SU-DHL-6 (cell line): Measurements from ENCODE around the gene SRF.

Source experiments
- H2AFZ ChIP-seq: fragments of 200-600 bp; sonication (generic); 2 replicates; pipeline ENCODE4 v1.6.1; 2014; ENCODE audit warnings: low read depth, mild to moderate bottlenecking, moderate library complexity, mixed read lengths, antibody characterized with exemption, low read length; ENCODE audit not compliant: severe bottlenecking
- H3F3A ChIP-seq: fragments of 200-600 bp; shearing (Covaris generic); 2 replicates; pipeline ENCODE4 v1.6.0; 2016; ENCODE audit warnings: antibody characterized with exemption, mild to moderate bottlenecking; ENCODE audit not compliant: insufficient read depth
- H3K27ac ChIP-seq: fragments of 200-600 bp; sonication (generic); 2 replicates; pipeline ENCODE4 v1.5.1; 2016; ENCODE audit warnings: low read depth, mild to moderate bottlenecking, low read length, moderate library complexity, mixed read lengths
- H3K27me3 ChIP-seq: fragments of 200-600 bp; sonication (generic), shearing (Covaris generic); 2 replicates; pipeline ENCODE4 v1.6.0; 2014; ENCODE audit warnings: mild to moderate bottlenecking, low read length
- H3K36me3 ChIP-seq: fragments of 200-600 bp; sonication (generic); 2 replicates; pipeline ENCODE4 v1.6.1; 2014; ENCODE audit warnings: mild to moderate bottlenecking, low read length, mixed read lengths
- H3K4me2 ChIP-seq: fragments of 300-600, 200-600 bp; shearing (Covaris generic), sonication (generic); 2 replicates; pipeline ENCODE4 v1.6.0; 2014; ENCODE audit warnings: low read length, low read depth, mild to moderate bottlenecking; ENCODE audit not compliant: poor library complexity, severe bottlenecking
- H3K4me3 ChIP-seq: fragments of 200-600 bp; sonication (generic); 2 replicates; pipeline ENCODE4 v1.5.1; 2014; ENCODE audit warnings: antibody characterized with exemption, low read length, mild to moderate bottlenecking, mixed read lengths; ENCODE audit not compliant: insufficient read depth, poor library complexity, severe bottlenecking
- H3K79me2 ChIP-seq: fragments of 200-600 bp; sonication (generic); 2 replicates; pipeline ENCODE4 v1.6.1; 2014; ENCODE audit warnings: mild to moderate bottlenecking, low read length, moderate library complexity; ENCODE audit not compliant: insufficient read depth
- H3K9ac ChIP-seq: fragments of 200-600 bp; sonication (generic); 2 replicates; pipeline ENCODE4 v1.7.0; 2014; ENCODE audit warnings: mild to moderate bottlenecking, low read length
- H3K9me2 ChIP-seq: fragments of 200-600 bp; sonication (generic); replicated peaks from 2 replicates; pipeline ENCODE4 v1.6.1; 2014; ENCODE audit warnings: low read length; ENCODE audit not compliant: insufficient read depth
- H3K9me3 ChIP-seq: fragments of 200-600 bp; sonication (generic); 2 replicates; pipeline ENCODE4 v1.6.1; 2014; ENCODE audit warnings: low read length, mixed read lengths; ENCODE audit not compliant: insufficient read depth
- H4K20me1 ChIP-seq: fragments of 200-600 bp; sonication (generic); 2 replicates; pipeline ENCODE4 v1.6.1; 2014; ENCODE audit warnings: low read depth, mild to moderate bottlenecking, antibody characterized with exemption, low read length, moderate library complexity, mixed read lengths
- CTCF ChIP-seq: fragments of 200-600 bp; sonication (generic); IDR thresholded peaks from one replicate; pipeline ENCODE4 v1.5.1; 2017; ENCODE audit warnings: antibody characterized with exemption, mild to moderate bottlenecking, low read length, moderate library complexity; ENCODE audit not compliant: insufficient read depth, poor library complexity, severe bottlenecking
- EZH2phosphoT487 ChIP-seq: fragments of 200-600 bp; sonication (generic), shearing (Covaris generic); conservative IDR thresholded peaks from 2 replicates; pipeline ENCODE4 v1.6.1; 2018; ENCODE audit warnings: mild to moderate bottlenecking, antibody characterized with exemption, low read length, moderate library complexity, mixed read lengths

Gene SRF

GRCh38 chr6:43188426-43188825 lies 17.4 kb downstream of the SRF start:
- TF ChIP-seq CTCF = no peak
- TF ChIP-seq EZH2phosphoT487 = no peak
- Histone ChIP-seq H4K20me1 (no peaks in the 10 kb centered on the region), H3K9me2 (no peaks in the 10 kb centered on the region), H3K27ac (no peak overlapping the region), H2AFZ (no peak overlapping the region), H3K4me2 (no peak overlapping the region), H3F3A (peaks cover 12% of the 10 kb centered on the region; the same call in 1 of the 2 replicates), H3K79me2 (no peaks in the 10 kb centered on the region), H3K4me3 (no peak overlapping the region), H3K9me3 (no peaks in the 10 kb centered on the region), H3K9ac (no peak overlapping the region), H3K36me3 (peaks cover 10% of the 10 kb centered on the region; the same call in 1 of the 2 replicates), H3K27me3 (no peaks in the 10 kb centered on the region)

GRCh38 chr6:43189776-43190304 lies 18.8 kb downstream of the SRF start:
- H3K27ac ChIP-seq = no peak overlapping the region
- no peaks in the 10 kb centered on the region for H4K20me1 ChIP-seq
- H3K4me3 ChIP-seq = no peak overlapping the region
- no peaks in the 10 kb centered on the region for H3K79me2 ChIP-seq
- no peaks in the 10 kb centered on the region for H3K27me3 ChIP-seq
- peaks cover 8% of the 10 kb centered on the region; the same call in 1 of the 2 replicates for H3K36me3 ChIP-seq
- peaks cover 12% of the 10 kb centered on the region; the same call in 1 of the 2 replicates for H3F3A ChIP-seq
- TF ChIP-seq CTCF (no peak), EZH2phosphoT487 (no peak)
- H3K9ac ChIP-seq = no peak overlapping the region
- H3K9me2 ChIP-seq = no peaks in the 10 kb centered on the region
- no peak overlapping the region for H2AFZ ChIP-seq
- H3K9me3 ChIP-seq = no peaks in the 10 kb centered on the region
- H3K4me2 ChIP-seq = no peak overlapping the region

GRCh38 chr6:43192911-43193310 lies 21.8 kb downstream of the SRF start:
- TF ChIP-seq CTCF (no peak), EZH2phosphoT487 (no peak)
- Histone ChIP-seq H3K27ac (no peak overlapping the region), H3K79me2 (no peaks in the 10 kb centered on the region), H3K9ac (no peak overlapping the region), H3K4me3 (no peak overlapping the region), H3K4me2 (no peak overlapping the region), H2AFZ (no peak overlapping the region), H3K9me3 (no peaks in the 10 kb centered on the region), H4K20me1 (no peaks in the 10 kb centered on the region), H3K9me2 (no peaks in the 10 kb centered on the region), H3K27me3 (no peaks in the 10 kb centered on the region), H3K36me3 (peaks cover 4% of the 10 kb centered on the region; the same call in 1 of the 2 replicates), H3F3A (peaks cover 12% of the 10 kb centered on the region; the same call in 1 of the 2 replicates)
